GM18951 (cell line): ENCODE data around the gene CEMIP2.
"Not testable (repeated sequence)": the region's sequence is repeated elsewhere in the genome, so short reads cannot be mapped to it uniquely, and the experiment has no call there.

Source experiments
- POLR2A ChIP-seq: IDR thresholded peaks from 4 replicates; pipeline ENCODE4 v1.6.1; 2011; ENCODE audit warnings: mild to moderate bottlenecking; ENCODE audit not compliant: insufficient read length, insufficient read depth; ENCODE audit errors: extremely low read depth
- in situ Hi-C: fragments of 300-500 bp; cut with MboI; formaldehyde crosslinking; loops from one replicate; pipeline ENCODE4 v1.12.0; 2022; ENCODE audit warnings: low sequenced_read_pairs, mixed read lengths, inconsistent platforms; ENCODE audit not compliant: unreplicated experiment

The CEMIP2 gene, protein sequence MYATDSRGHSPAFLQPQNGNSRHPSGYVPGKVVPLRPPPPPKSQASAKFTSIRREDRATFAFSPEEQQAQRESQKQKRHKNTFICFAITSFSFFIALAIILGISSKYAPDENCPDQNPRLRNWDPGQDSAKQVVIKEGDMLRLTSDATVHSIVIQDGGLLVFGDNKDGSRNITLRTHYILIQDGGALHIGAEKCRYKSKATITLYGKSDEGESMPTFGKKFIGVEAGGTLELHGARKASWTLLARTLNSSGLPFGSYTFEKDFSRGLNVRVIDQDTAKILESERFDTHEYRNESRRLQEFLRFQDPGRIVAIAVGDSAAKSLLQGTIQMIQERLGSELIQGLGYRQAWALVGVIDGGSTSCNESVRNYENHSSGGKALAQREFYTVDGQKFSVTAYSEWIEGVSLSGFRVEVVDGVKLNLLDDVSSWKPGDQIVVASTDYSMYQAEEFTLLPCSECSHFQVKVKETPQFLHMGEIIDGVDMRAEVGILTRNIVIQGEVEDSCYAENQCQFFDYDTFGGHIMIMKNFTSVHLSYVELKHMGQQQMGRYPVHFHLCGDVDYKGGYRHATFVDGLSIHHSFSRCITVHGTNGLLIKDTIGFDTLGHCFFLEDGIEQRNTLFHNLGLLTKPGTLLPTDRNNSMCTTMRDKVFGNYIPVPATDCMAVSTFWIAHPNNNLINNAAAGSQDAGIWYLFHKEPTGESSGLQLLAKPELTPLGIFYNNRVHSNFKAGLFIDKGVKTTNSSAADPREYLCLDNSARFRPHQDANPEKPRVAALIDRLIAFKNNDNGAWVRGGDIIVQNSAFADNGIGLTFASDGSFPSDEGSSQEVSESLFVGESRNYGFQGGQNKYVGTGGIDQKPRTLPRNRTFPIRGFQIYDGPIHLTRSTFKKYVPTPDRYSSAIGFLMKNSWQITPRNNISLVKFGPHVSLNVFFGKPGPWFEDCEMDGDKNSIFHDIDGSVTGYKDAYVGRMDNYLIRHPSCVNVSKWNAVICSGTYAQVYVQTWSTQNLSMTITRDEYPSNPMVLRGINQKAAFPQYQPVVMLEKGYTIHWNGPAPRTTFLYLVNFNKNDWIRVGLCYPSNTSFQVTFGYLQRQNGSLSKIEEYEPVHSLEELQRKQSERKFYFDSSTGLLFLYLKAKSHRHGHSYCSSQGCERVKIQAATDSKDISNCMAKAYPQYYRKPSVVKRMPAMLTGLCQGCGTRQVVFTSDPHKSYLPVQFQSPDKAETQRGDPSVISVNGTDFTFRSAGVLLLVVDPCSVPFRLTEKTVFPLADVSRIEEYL (N-terminal part only)

DNA sequence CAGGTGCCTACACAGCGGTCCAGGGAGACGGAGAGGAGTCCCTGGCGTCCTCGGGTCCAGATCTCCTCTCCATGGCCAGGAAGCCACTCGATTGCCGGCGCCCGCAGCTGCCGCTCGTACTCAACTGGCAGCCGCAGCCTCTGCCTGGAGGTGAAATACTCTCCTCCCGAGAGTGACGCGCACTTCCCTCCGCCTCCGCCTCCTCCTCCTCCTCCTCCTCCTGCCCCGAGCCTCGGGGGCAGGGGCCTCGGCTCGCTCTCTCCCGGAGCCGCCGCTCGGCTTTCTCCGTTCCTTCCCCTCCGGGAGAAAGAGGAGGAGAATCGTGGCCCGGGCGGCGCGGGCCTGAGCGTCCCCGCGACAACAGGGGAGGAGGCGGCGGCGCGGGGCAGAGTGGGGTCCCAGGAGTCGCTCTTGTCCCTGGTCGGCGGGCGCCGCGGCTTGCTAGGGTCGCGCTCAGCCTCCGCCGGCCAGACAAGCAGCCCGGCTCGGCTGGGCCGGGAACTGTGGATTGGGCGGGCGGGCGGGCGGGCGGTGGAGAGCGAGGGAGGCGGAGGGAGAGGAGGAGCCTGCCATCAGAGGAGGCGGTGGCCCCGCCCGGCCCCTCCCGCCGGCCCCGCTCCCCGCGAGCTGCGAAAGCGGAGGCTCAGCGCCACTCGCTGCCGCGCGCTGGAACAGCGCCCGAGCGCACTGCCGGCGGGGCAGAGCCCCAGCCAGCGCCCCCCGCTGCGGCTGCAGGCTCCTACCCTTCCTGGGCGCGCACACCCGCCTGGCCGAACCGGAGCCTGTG lies at the start of gene CEMIP2:
CEMIP2 (minus strand) TSS at position 126 of the 787 bp plus-strand sequence. CDS start 18,140 bp downstream, outside the sequence.
- in situ Hi-C loops: loop anchor here (25.0 kb wide), 1 partner anchor 481 kb away; no protein-coding TSS in a partner anchor
- TF ChIP-seq POLR2A: peak; percentile 90

DNA sequence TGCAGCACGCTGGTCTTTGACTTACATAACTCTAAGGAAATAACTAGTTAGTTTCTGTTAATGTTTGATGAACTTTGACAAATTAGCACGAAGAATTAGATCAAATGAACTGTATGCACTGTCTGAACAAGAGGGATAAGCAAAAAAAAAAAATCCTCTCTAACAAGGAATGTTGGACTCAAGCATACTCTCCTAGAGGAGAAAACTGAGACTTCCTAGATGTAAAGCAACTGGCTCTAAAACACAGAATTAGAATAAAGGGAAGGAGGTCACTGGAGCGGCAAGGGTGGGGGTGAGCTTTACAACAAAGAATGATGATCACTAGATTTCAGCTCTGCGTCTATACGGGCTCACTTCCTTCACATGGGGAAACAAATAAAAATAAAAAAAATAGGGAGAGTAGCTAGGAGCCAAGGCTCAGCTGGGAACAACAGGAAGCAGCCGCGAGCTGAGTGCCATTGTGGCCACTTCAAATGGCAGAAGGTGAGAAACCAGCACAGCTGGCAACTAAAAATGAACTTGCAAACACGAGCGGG lies 48.7 kb upstream of the CEMIP2 start:
- in situ Hi-C loops: loop anchor here (10.0 kb wide), 1 partner anchor 218 kb away; no protein-coding TSS in a partner anchor
- TF ChIP-seq POLR2A: no peak

DNA sequence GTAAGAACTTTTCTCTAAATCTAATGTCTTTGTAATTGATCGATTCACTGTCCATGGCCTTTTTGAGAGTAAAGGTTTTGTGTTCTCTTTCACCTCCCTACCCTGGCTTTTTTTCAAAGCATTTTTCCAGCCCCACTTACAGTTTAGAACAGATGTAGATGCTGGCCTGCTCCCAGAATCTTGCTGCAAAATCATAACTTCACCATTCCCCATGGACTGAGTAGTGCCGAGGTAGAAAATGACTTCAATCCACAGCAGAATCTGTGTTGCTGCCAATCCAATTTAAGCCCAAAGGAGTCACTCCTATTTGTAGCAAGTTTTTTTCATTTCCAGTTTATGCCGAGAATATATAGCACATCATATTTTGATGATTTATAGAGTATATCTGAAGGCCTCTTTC lies 46.5 kb upstream of the CEMIP2 start:
- in situ Hi-C loops: loop anchor here (10.0 kb wide), 1 partner anchor 220 kb away; no protein-coding TSS in a partner anchor
- TF ChIP-seq POLR2A: no peak

DNA sequence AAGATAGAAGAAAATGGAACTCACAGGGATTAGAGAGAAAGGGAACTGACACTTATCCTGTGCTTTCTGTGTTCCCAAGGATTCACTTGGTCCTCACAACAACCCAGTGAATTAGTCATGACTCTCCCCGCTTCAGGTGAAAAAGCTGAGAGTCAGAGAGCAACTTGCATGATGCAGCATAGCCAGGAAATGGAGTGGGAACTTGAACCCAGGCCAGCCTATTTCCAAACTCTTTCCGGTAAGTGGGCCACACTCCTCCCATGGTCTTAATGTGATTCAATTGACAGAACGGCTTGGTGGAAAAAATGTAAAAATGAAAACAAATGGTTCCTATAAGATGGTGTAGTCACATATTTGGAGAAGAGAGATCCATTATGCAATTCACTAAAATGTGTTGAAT lies 45.9 kb upstream of the CEMIP2 start:
- in situ Hi-C loops: loop anchor here (10.0 kb wide), 1 partner anchor 221 kb away; no protein-coding TSS in a partner anchor
- no peak for TF ChIP-seq POLR2A

DNA sequence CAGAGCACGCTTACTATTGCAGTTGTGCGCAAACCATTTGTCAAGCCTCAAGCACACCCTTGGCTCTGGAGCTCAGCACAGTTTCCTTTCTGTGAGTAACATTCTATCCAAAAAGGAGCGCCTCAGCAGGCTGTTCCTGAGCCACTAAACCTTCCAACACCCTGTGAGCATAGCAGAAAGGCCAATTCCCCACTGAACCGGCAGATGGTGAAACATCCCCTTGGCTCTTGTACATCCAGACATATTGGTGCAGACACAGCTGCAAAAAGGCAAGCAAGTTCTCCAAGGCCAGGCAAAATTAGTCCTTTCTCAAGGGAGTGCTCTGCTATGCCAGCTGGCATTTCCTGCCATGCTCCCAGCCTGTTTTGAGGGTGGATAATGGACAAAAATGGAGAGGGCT lies 44.1 kb upstream of the CEMIP2 start:
- in situ Hi-C loops: loop anchor here (10.0 kb wide), 1 partner anchor 222 kb away; no protein-coding TSS in a partner anchor
- TF ChIP-seq POLR2A: no peak

DNA sequence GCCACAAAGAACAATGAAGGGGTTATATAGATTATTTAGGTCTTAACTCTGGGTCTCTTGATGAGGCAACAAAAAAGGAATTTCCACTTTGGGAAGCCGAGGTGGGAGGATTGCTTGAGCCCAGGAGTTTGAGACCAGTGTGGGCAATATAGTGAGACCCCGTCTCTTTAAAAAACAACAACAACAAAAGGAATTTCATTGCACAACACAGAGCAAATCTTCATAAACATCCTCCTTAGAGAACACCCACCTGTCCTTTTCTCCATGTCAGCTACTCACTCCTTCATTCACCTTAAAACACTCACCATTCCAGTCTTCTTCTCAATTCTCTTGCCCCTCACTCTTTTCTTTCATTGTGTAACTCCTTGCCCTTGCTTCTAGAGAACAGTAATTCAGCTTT lies 39.8 kb upstream of the CEMIP2 start:
- in situ Hi-C loops: no loop called here
- no peak for TF ChIP-seq POLR2A

DNA sequence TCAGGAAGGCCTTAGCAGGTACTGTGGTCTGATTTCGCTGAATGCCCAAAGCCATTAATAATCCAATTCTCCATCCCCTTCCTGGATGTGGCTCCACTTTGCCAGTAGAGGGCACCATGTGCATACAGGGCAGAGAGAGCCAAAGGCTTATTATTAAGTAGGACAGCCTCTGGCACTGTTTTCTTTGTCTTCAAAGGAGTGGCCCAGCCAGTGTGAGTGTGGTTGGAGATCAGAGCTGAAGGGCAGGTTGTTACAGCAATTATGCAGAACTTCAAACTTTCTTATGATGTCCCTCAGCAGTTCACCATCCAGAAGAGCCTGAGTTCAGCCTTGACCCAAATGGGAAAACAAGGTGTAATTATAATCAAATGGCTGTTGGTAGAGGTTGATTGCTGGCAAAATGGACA lies 38.6 kb upstream of the CEMIP2 start:
- in situ Hi-C loops: no loop called here
- no peak for TF ChIP-seq POLR2A

DNA sequence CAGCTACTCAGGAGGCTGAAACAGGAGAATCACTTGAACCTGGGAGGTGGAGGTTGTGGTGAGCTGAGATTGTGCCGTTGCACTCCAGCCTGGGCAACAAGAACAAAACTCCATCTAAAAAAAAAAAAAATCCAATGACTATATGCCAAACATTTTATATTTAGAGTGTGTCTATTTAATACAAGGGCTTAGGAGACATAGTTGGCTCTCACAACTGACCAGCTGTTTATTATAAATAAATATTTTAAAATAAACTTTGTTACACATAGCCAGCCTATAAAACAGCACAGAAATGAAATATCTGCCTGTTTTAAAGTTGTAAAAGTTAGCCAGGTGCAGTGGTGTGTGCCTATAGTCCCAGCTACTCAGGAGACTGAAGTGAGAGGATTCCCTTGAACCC lies 36.8 kb upstream of the CEMIP2 start:
- in situ Hi-C loops: not testable (repeated sequence)

DNA sequence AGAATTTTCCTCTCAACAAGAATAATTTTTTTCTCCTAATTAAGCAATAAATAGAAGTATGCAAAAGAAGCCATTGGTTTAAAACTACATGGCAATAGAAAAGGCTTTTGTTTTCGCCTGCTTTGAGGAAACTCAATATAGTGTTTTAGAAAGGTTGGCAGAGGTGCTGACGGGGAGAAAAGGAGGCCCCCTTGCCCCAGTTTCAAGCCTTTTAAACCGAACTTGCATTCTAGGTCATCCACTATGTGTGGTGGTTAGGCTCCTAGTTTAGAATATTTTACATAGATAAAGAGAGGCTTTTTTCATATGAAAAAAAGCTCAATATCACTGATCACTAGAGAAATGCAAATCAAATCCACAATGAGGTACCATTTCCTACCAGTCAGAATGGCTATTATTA lies 33.5 kb upstream of the CEMIP2 start:
- TF ChIP-seq POLR2A: no peak
- in situ Hi-C loops: no loop called here

DNA sequence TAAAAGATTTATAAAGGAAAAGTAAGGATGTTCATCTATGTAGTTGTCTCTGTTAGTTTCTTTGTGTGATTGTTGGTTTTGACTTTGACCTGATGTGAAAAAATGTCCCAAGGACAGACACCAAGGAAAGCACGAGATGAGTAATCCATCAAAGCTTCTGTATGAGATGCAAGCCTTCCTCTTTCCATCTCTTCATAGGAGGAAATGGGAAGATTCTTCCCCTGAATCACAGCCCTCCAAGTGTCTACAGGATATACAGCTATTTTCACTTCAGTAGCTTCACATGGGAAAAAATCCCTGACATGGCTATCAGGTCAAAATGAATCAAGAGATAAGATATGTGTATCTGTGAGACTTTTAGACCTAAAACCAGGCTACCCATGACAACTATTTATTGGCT lies 29.0 kb upstream of the CEMIP2 start:
- in situ Hi-C loops: no loop called here
- TF ChIP-seq POLR2A: no peak

DNA sequence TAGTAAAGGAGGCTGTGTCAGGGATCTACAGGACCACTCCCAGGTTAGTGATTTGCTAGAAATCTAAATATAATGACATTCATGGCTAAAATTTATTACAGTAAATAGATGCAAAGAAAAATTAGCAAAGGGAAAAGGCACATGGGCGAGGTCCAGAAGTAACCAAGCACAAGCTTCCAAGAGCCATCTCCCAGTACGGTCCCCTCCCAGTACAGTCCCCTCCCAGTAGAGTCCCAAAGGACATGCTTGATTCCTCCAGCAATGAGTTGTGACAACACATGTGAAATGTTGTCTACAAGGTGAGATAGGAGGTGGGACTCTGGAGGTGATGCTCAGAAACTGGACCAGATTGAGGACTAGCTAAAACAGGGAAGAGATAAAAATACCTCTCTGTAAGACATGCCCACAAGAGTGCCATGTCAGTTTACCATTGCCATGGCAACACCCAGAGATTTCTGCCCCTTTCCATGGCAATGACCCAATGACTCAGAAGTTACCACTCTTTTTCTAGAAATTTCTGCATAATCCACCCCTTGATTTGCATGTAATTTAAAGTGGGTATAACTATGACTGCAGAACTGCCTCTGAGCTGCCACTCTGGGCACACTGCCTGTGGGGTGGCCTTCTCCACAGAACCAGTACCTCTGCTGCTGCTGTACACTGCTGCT lies 27.9 kb upstream of the CEMIP2 start:
- in situ Hi-C loops: no loop called here
- peak; percentile 29 for TF ChIP-seq POLR2A
